NCI-H1092 (cell line): ENCODE measurements around the gene LRRC42.

Source experiments
- DNase-seq: peaks from one replicate; lab custom pipeline; 2025; lab: John Stamatoyannopoulos, UW

The LRRC42 gene

GRCh38 chr1:53942127-53942957 lies 3.8 kb upstream of the LRRC42 start:
- no peak for DNase-seq

- no peak for DNase-seq
Observed at GRCh38 chr1:53943090-53943489, 3.1 kb upstream of the LRRC42 start.

- DNase-seq: no peak
Observed at GRCh38 chr1:53943490-53944043, 2.6 kb upstream of the LRRC42 start.

- no peak for DNase-seq
Observed at GRCh38 chr1:53944469-53945182, 1.5 kb upstream of the LRRC42 start.

GRCh38 chr1:53945183-53945432 lies 1.0 kb upstream of the LRRC42 start:
- DNase-seq: no peak

- DNase-seq: peak; percentile 85
Observed at GRCh38 chr1:53945433-53946251, 508 bp upstream of the LRRC42 start, which contains the start of gene IFT25. Gene IFT25, minus strand, starts transcription at chr1:53945699. Its CDS starts 5,617 bp downstream, at chr1:53940082.

- no peak for DNase-seq
Observed at GRCh38 chr1:53947172-53947907, 1.2 kb downstream of the LRRC42 start.

- no peak for DNase-seq
Observed at GRCh38 chr1:53948291-53948690, 2.1 kb downstream of the LRRC42 start.

GRCh38 chr1:53949023-53949990 lies 3.2 kb downstream of the LRRC42 start:
- DNase-seq: peak; percentile 9

GRCh38 chr1:53951697-53952096 lies 5.5 kb downstream of the LRRC42 start:
- no peak for DNase-seq

- no peak for DNase-seq
Observed at GRCh38 chr1:53954128-53954527, 8.0 kb downstream of the LRRC42 start.

- peak; percentile 76 for DNase-seq
Observed at GRCh38 chr1:53956308-53957168, 10.4 kb downstream of the LRRC42 start.

GRCh38 chr1:53957194-53957818 lies 11.2 kb downstream of the LRRC42 start:
- DNase-seq: no peak

GRCh38 chr1:53959664-53960250 lies 13.6 kb downstream of the LRRC42 start:
- DNase-seq: no peak

- DNase-seq: no peak
Observed at GRCh38 chr1:53962395-53962794, 16.2 kb downstream of the LRRC42 start.

GRCh38 chr1:53963460-53963859 lies 17.3 kb downstream of the LRRC42 start:
- no peak for DNase-seq

GRCh38 chr1:53964109-53964508 lies 18.0 kb downstream of the LRRC42 start:
- no peak for DNase-seq

GRCh38 chr1:53966794-53967193 lies 20.6 kb downstream of the LRRC42 start:
- no peak for DNase-seq
